SK-N-SH treated with all-trans-retinoic acid at 6 μM for 48 hours (cell line): Measurements from ENCODE around the gene RCBTB1.
"Not testable (repeated sequence)": the region's sequence is repeated elsewhere in the genome, so short reads cannot be mapped to it uniquely, and the experiment has no call there.

Experiments used
- ATAC-seq: fragments of 200-7000 bp; cut with Tn5 transposase; 3 replicates; pipeline ENCODE4 v1.9.1; 2020; ENCODE audit warnings: mild to moderate bottlenecking, moderate library complexity
- ARNTL ChIP-seq: fragments of 450-650 bp; formaldehyde crosslinking; IDR thresholded peaks from 2 replicates; pipeline ENCODE4 v1.5.0; 2020; ENCODE audit warnings: low read depth, mild to moderate bottlenecking, moderate library complexity, borderline replicate concordance
- BACH2 ChIP-seq: fragments of 250-450 bp; sonication (Bioruptor Pico); IDR thresholded peaks from 2 replicates; pipeline ENCODE4 v1.9.0; 2021; ENCODE audit warnings: mild to moderate bottlenecking, borderline replicate concordance
- CREB5 ChIP-seq: fragments of 250-450 bp; sonication (Bioruptor Pico); IDR thresholded peaks from 2 replicates; pipeline ENCODE4 v1.5.1; 2020; ENCODE audit warnings: low read depth, mild to moderate bottlenecking, moderate library complexity
- CSDC2 ChIP-seq: fragments of 250-450 bp; sonication (Bioruptor Pico); IDR thresholded peaks from 2 replicates; pipeline ENCODE4 v1.5.0; 2020; ENCODE audit warnings: mild to moderate bottlenecking, moderate library complexity
- CSRNP3 ChIP-seq: fragments of 250-450 bp; sonication (Bioruptor Pico); IDR thresholded peaks from 2 replicates; pipeline ENCODE4 v1.5.1; 2021; ENCODE audit warnings: mild to moderate bottlenecking, moderate library complexity
- ESRRG ChIP-seq: fragments of 250-450 bp; sonication (Bioruptor Pico); IDR thresholded peaks from 2 replicates; pipeline ENCODE4 v1.6.1; 2021; ENCODE audit warnings: mild to moderate bottlenecking
- GLIS3 ChIP-seq: fragments of 250-450 bp; sonication (Bioruptor Pico); IDR thresholded peaks from 2 replicates; pipeline ENCODE4 v1.5.0; 2020; ENCODE audit warnings: mild to moderate bottlenecking, moderate library complexity
- ISL1 ChIP-seq: fragments of 250-450 bp; sonication (Bioruptor Pico); IDR thresholded peaks from 2 replicates; pipeline ENCODE4 v2.1.2; 2022; ENCODE audit warnings: mild to moderate bottlenecking, moderate library complexity
- OSR1 ChIP-seq: fragments of 250-450 bp; sonication (Bioruptor Pico); IDR thresholded peaks from 2 replicates; pipeline ENCODE4 v1.8.0; 2022; ENCODE audit warnings: moderate library complexity, mild to moderate bottlenecking, inconsistent platforms
- PATZ1 ChIP-seq: fragments of 250-450 bp; sonication (Bioruptor Pico); IDR thresholded peaks from 2 replicates; pipeline ENCODE4 v1.8.0; 2020; ENCODE audit warnings: mild to moderate bottlenecking, moderate library complexity, borderline replicate concordance
- POU6F1 ChIP-seq: fragments of 250-450 bp; sonication (Bioruptor Pico); IDR thresholded peaks from 2 replicates; pipeline ENCODE4 v1.8.0; 2021; ENCODE audit warnings: low read depth, mild to moderate bottlenecking, moderate library complexity, borderline replicate concordance
- PPARA ChIP-seq: fragments of 250-450 bp; sonication (Bioruptor Pico); IDR thresholded peaks from 2 replicates; pipeline ENCODE4 v1.5.0; 2020; ENCODE audit warnings: mild to moderate bottlenecking, borderline replicate concordance
- SNAI2 ChIP-seq: fragments of 250-450 bp; sonication (Bioruptor Pico); IDR thresholded peaks from 2 replicates; pipeline ENCODE4 v1.5.0; 2020; ENCODE audit warnings: mild to moderate bottlenecking, moderate library complexity
- TCF4 ChIP-seq: fragments of 250-450 bp; sonication (Bioruptor Pico); IDR thresholded peaks from 2 replicates; pipeline ENCODE4 v1.8.0; 2021; ENCODE audit warnings: mild to moderate bottlenecking, moderate library complexity, borderline replicate concordance
- TOX ChIP-seq: fragments of 250-450 bp; sonication (Bioruptor Pico); IDR thresholded peaks from 2 replicates; pipeline ENCODE4 v1.8.0; 2021; ENCODE audit warnings: mild to moderate bottlenecking, moderate library complexity, borderline replicate concordance
- TSHZ2 ChIP-seq: fragments of 250-450 bp; sonication (Bioruptor Pico); IDR thresholded peaks from 2 replicates; pipeline ENCODE4 v1.5.0; 2020; ENCODE audit warnings: mild to moderate bottlenecking, moderate library complexity
- ZC3H10 ChIP-seq: fragments of 250-450 bp; sonication (Bioruptor Pico); IDR thresholded peaks from 2 replicates; pipeline ENCODE4 v1.5.1; 2021; ENCODE audit warnings: mild to moderate bottlenecking, moderate library complexity
- ZFP3 ChIP-seq: fragments of 250-450 bp; sonication (Bioruptor Pico); IDR thresholded peaks from 2 replicates; pipeline ENCODE4 v1.5.0; 2020; ENCODE audit warnings: mild to moderate bottlenecking, moderate library complexity
- ZNF565 ChIP-seq: fragments of 450-650 bp; formaldehyde crosslinking; conservative IDR thresholded peaks from 2 replicates; pipeline ENCODE4 v1.5.0; 2020; ENCODE audit warnings: low read depth, mild to moderate bottlenecking, moderate library complexity
- ZNF70 ChIP-seq: fragments of 450-650 bp; formaldehyde crosslinking; IDR thresholded peaks from 2 replicates; pipeline ENCODE4 v1.5.0; 2020; ENCODE audit warnings: mild to moderate bottlenecking, moderate library complexity
- ZNF8 ChIP-seq: fragments of 450-650 bp; formaldehyde crosslinking; IDR thresholded peaks from 2 replicates; pipeline ENCODE4 v1.5.0; 2020; ENCODE audit warnings: mild to moderate bottlenecking, moderate library complexity

RCBTB1 gene

GRCh38 chr13:49597043-49597641, 11.8 kb upstream of the RCBTB1 start (continued):
- TF ChIP-seq PATZ1 (CRISPR knock-in tag) (no peak), OSR1 (CRISPR knock-in tag) (no peak), CSDC2 (CRISPR knock-in tag) (no peak), TOX (no peak), ZNF565 (CRISPR knock-in tag) (no peak), GLIS3 (no peak)

GRCh38 chr13:49596221-49596620, 10.9 kb upstream of the RCBTB1 start:
- ATAC-seq, result no peak
- no peak for TF ChIP-seq ESRRG (CRISPR knock-in tag)
- TF ChIP-seq ZFP3 (CRISPR knock-in tag), result no peak
- TF ChIP-seq ZNF8, result no peak

- TF ChIP-seq GLIS3 (no peak), BACH2 (CRISPR knock-in tag) (no peak), POU6F1 (CRISPR knock-in tag) (no peak), ISL1 (CRISPR knock-in tag) (no peak), CSDC2 (CRISPR knock-in tag) (no peak), PATZ1 (CRISPR knock-in tag) (no peak), ZNF70 (CRISPR knock-in tag) (no peak), ZNF565 (CRISPR knock-in tag) (no peak), CREB5 (no peak), ARNTL (CRISPR knock-in tag) (no peak), TOX (no peak), SNAI2 (no peak), ZC3H10 (CRISPR knock-in tag) (no peak), ESRRG (CRISPR knock-in tag) (no peak), TSHZ2 (CRISPR knock-in tag) (no peak), PPARA (CRISPR knock-in tag) (no peak), CSRNP3 (no peak), ZNF8 (no peak), TCF4 (no peak)
- ATAC-seq, result no peak
These were observed 9.2 kb upstream of the RCBTB1 start for GRCh38 chr13:49594576-49594975.

GRCh38 chr13:49593876-49594275, 8.5 kb upstream of the RCBTB1 start:
- ATAC-seq, result not testable (repeated sequence)

- ATAC-seq, result not testable (repeated sequence)
These were observed 5.4 kb upstream of the RCBTB1 start for GRCh38 chr13:49590714-49591113.
